SJCRH30 (cell line): ENCODE measurements around the gene THOC5. TPM values are rescaled to one million over a fixed set of nuclear protein-coding genes. Genes with fewer than 3 reads are reported as not detected.

Source experiments
- DNase-seq, 2 experiments: peaks; one replicate each; pipeline ENCODE4 v3.0.0-alpha.2; 2015 to 2020
- H3K27ac ChIP-seq: fragments of 250-450 bp; sonication (Bioruptor Pico); 2 replicates; pipeline ENCODE4 v1.5.1; 2020; ENCODE audit warnings: mild to moderate bottlenecking, moderate library complexity
- H3K27me3 ChIP-seq: fragments of 250-450 bp; sonication (Bioruptor Pico); 2 replicates; pipeline ENCODE4 v1.5.1; 2020; ENCODE audit warnings: mild to moderate bottlenecking, moderate library complexity
- H3K36me3 ChIP-seq: fragments of 250-450 bp; sonication (Bioruptor Pico); 2 replicates; pipeline ENCODE4 v1.5.1; 2020; ENCODE audit warnings: mild to moderate bottlenecking, moderate library complexity
- H3K4me1 ChIP-seq: fragments of 250-450 bp; sonication (Bioruptor Pico); 2 replicates; pipeline ENCODE4 v1.5.1; 2020; ENCODE audit warnings: mild to moderate bottlenecking, moderate library complexity
- H3K4me3 ChIP-seq: fragments of 250-450 bp; sonication (Bioruptor Pico); 2 replicates; pipeline ENCODE4 v1.5.1; 2020; ENCODE audit warnings: mild to moderate bottlenecking, moderate library complexity
- H3K9me3 ChIP-seq: fragments of 250-450 bp; sonication (Bioruptor Pico); replicated peaks from 2 replicates; pipeline ENCODE4 v1.5.1; 2020; ENCODE audit warnings: mild to moderate bottlenecking, moderate library complexity
- total RNA-seq: library from RNA; depleted of rRNA; stranded (reverse); fragments of >200 nt; shearing (Covaris generic); gene quantifications from 2 replicates; pipeline ENCODE4 v1.2.3, GENCODE V29; 2014; rRNA removed

The THOC5 gene
- total RNA-seq, 1 experiment from 2014 or later = 41.4 TPM

- Histone ChIP-seq H3K27ac (no peak overlapping the region), H3K36me3 (no peaks in the 10 kb centered on the region), H3K9me3 (no peaks in the 10 kb centered on the region), H3K4me1 (no peaks in the 10 kb centered on the region), H3K27me3 (no peaks in the 10 kb centered on the region), H3K4me3 (no peak overlapping the region)
- DNase-seq = no peak
These were observed 97.3 kb downstream of the THOC5 start for GRCh38 chr22:29456211-29456671.

Other genes starting within 250 kb of the THOC5 start
- 5.0 and 6.4 TPM in 2 replicates for gene GAS2L1, start 247.1 kb downstream of the THOC5 start, total RNA-seq
- 4.1 and 4.3 TPM in 2 replicates for gene RASL10A, start 238.1 kb downstream of the THOC5 start, total RNA-seq
- 40.5 and 41.3 TPM in 2 replicates for gene AP1B1, start 165.2 kb downstream of the THOC5 start, total RNA-seq
- gene RFPL1, start 115.2 kb downstream of the THOC5 start, total RNA-seq = not detected in 2 replicates
- not detected in 2 replicates for gene NEFH, start 73.5 kb downstream of the THOC5 start, total RNA-seq
- 26.7 and 30.4 TPM in 2 replicates for gene NIPSNAP1, start 27.4 kb upstream of the THOC5 start, total RNA-seq
- gene NF2, start 49.9 kb upstream of the THOC5 start, total RNA-seq = 43.8 and 45.6 TPM in 2 replicates
- 0.06 TPM in 1 of 2 replicates, not detected in the other for gene CABP7, start 166.2 kb upstream of the THOC5 start, total RNA-seq
- 16.1 and 16.8 TPM in 2 replicates for gene ZMAT5, start 213.2 kb upstream of the THOC5 start, total RNA-seq
- gene UQCR10, start 213.6 kb upstream of the THOC5 start, total RNA-seq = 100 and 116 TPM in 2 replicates